Medulla oblongata (tissue), 1 donor: Measurements from ENCODE around the gene LIPC.

Experiments used
- DNase-seq: peaks from one replicate; pipeline ENCODE4 v3.0.0-alpha.2; 2015; ENCODE audit errors: extremely low spot score

The LIPC gene

GRCh38 chr15:58554758-58555157 is 123.0 kb downstream of the LIPC start:
- no peak for DNase-seq

GRCh38 chr15:58555162-58556027 is 123.6 kb downstream of the LIPC start:
- no peak for DNase-seq

GRCh38 chr15:58556028-58556361 is 124.2 kb downstream of the LIPC start:
- no peak for DNase-seq

- DNase-seq, result no peak
These were observed 124.8 kb downstream of the LIPC start for GRCh38 chr15:58556541-58556940.

- no peak for DNase-seq
These were observed 127.0 kb downstream of the LIPC start for GRCh38 chr15:58558777-58559176.

- no peak for DNase-seq
These were observed 128.3 kb downstream of the LIPC start for GRCh38 chr15:58559904-58560588.

- DNase-seq, result no peak
These were observed 129.5 kb downstream of the LIPC start for GRCh38 chr15:58561321-58561720.

GRCh38 chr15:58562135-58562534 is 130.3 kb downstream of the LIPC start:
- DNase-seq, result no peak

- no peak for DNase-seq
These were observed 133.2 kb downstream of the LIPC start for GRCh38 chr15:58564981-58565380.

- DNase-seq, result no peak
These were observed 133.8 kb downstream of the LIPC start for GRCh38 chr15:58565619-58566018.

- DNase-seq, result no peak
These were observed 134.2 kb downstream of the LIPC start for GRCh38 chr15:58566029-58566428.

GRCh38 chr15:58568157-58568571 is 136.4 kb downstream of the LIPC start:
- DNase-seq, result peak; percentile 67

GRCh38 chr15:58569455-58569854 is 137.7 kb downstream of the LIPC start:
- DNase-seq, result no peak

- DNase-seq, result no peak
These were observed 139.7 kb downstream of the LIPC start for GRCh38 chr15:58571491-58571890.

GRCh38 chr15:58572521-58572920 is 140.7 kb downstream of the LIPC start:
- DNase-seq, result no peak

GRCh38 chr15:58573270-58573669 is 141.5 kb downstream of the LIPC start:
- DNase-seq, result no peak

- DNase-seq, result no peak
These were observed 142.8 kb downstream of the LIPC start for GRCh38 chr15:58574631-58575030.

- DNase-seq, result no peak
These were observed 143.4 kb downstream of the LIPC start for GRCh38 chr15:58575045-58575786.

GRCh38 chr15:58576657-58577056 is 144.9 kb downstream of the LIPC start:
- no peak for DNase-seq

GRCh38 chr15:58582160-58582559 is 150.4 kb downstream of the LIPC start:
- peak; percentile 70 for DNase-seq

GRCh38 chr15:58583171-58583908 is 151.5 kb downstream of the LIPC start:
- DNase-seq, result peak; percentile 70
